Measurements from ENCODE around the gene NUP93.

- TF ChIP-seq CTCF (IDR thresholded peaks at IDR 0.05 in 2 of 3, conservative IDR thresholded peaks at IDR 0.05 in 1 of 3; ENCODE audit: borderline replicate concordance in 1 of 3, insufficient read depth in 1 of 3, low read depth in 2 of 3, low read length in 2 of 3), result no peak
- TF ChIP-seq POLR2A (IDR thresholded peaks at IDR 0.05; ENCODE audit: borderline replicate concordance, extremely low read depth, insufficient read depth, insufficient read length), result no peak
- no peak for TF ChIP-seq EZH2 (IDR thresholded peaks at IDR 0.05)
- TF ChIP-seq RAD21 (IDR thresholded peaks at IDR 0.05; ENCODE audit: low read depth), result no peak
- TF ChIP-seq ZBTB33 (IDR thresholded peaks at IDR 0.05; ENCODE audit: extremely low read depth, insufficient replicate concordance, low read length), result no peak
- TF ChIP-seq REST (IDR thresholded peaks at IDR 0.05; ENCODE audit: low read depth), result no peak
- TF ChIP-seq POLR2AphosphoS5 (IDR thresholded peaks at IDR 0.05; ENCODE audit: low read depth, low read length), result no peak
- no peak for TF ChIP-seq SIN3A (IDR thresholded peaks at IDR 0.05; ENCODE audit: low read depth)
- TF ChIP-seq SP1 (IDR thresholded peaks at IDR 0.05; ENCODE audit: low read depth), result no peak
- no peak for TF ChIP-seq MAX (IDR thresholded peaks at IDR 0.05)
- TF ChIP-seq ATF3 (IDR thresholded peaks at IDR 0.05), result no peak
Observed at GRCh38 chr16:56774016-56774680, 44.2 kb downstream of the NUP93 start.

Data from HCT116 (cell line).